ENCODE data around the gene EXD3.

Gene EXD3

DNA sequence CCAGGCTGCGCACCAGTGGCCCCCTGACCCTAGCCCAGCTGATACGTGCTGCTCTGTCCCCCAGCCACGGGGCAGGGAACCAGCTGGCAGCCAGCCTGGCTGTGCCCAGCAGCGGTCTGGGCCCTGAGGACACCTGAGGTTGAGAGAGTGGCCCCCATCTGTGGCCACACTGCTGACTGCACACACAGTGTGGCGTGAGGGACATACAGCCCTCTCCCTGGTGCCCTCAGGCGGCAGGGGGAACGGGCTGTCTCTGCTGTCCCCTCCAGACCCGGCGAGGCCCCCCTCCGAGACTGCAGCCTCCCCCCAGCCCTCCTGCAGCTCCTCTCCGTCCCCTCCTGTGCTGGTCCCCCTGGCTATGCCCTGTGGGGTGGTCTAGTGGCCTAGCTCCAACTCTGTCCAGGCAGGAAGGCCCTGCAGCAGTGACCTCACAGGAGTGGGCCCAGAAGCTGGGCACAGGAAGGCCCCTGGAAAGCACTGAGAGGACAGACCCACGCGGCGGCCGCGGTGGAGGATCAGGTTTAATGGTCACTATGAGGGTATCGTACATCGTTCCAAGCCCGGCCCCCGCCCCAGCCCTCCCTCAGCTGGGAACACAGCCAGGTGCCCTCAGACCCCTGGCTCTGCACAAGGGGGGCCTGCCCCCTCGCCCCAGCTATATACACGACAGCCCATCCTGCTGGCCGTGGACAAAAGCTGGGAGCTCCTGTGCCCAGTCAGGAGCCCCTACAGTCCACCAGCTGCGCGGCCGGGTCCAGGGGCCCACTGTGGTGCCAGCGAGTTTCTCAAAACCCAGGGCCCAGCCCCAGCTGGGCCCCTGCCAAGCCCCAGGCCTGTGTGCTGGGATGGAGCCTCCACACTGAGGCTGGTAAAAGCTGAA, 25.0 kb upstream of the EXD3 start:
- no peak for DNase-seq (ENCODE audit: low read depth in 3 of 3)

DNA sequence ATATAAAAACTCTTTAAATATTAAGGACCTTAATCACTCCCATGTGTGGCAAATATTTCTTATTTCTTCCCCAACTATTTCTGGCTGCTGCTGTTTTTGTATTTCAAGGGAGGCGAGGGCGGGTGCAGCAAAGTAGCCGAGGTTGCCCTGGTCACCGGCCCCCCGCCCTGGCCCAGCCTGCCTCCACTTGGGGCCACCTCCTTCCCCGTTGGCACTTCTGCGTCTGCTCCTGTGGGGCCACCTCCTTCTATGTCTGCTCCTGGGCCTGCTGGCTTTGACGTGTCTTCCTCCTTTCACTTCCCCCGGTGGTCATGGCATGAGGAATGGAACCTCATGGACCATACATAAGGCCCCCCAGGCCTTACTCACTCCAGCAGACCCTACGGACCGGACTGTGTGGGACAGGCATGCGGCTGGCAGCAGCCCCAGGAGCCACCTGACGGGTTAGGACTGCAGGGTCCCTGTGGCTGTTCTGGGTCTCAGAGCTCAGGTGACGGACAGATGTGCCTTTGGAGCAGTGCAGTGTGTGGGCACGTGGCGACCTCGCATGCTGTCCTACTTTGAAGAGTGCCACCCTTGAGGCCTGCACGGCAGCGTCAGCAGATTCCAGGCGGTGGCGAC, 24.0 kb upstream of the EXD3 start:
- no peak for DNase-seq (ENCODE audit: low read depth in 3 of 3)

DNA sequence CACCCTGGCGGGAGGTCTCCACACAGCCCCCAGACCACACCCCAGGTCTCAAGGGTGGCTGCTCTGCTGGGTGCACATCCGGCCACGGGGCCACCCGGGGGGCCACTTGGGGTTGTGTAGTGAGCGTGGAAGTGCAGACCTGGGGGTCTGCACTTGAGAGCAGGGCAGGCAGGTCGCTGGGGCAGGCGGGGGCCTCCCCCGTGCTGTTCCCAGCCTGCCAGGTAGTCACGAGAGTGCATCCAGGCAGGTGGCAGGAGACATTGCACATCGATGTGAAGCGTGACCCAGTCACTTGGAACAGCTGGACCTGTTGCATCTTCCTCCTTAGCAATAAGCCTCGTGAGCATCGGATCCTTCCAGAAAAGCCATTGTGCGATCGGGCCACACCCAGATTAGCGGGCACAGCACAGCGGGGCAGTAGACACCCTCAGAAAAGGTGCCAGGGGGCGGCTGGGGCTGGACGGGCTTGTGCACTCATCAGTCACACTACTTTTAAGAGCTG, 23.0 kb upstream of the EXD3 start:
- no peak for DNase-seq (ENCODE audit: low read depth in 3 of 3)

DNA sequence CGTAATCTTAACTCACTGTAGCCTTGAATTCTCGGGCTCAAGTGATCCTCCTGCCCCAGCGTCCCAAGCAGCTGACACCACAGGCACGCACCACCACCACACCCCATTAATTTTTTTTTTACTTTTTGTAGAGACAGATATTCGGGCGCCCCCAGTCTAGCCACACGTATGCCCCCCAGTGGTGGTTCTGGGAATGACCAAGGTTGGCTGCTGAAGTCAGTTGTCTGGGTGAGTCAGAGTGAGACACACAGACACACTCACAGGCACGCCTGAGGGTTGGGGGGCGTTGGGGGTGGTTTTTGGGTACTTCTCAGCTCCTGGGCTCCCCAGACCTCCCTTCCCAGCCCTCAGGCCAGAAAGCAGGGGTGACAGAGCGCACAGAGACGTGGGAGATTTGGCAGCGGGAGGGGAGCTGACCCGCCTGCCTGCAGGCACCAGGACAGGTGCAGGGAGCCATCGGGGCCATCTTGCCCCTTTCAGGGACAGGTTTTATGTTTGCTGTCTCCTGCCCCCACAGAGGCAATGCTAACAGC, 22.4 kb upstream of the EXD3 start:
- peak; percentile 68 to 77 (median 74) for DNase-seq (ENCODE audit: low read depth in 3 of 3)

DNA sequence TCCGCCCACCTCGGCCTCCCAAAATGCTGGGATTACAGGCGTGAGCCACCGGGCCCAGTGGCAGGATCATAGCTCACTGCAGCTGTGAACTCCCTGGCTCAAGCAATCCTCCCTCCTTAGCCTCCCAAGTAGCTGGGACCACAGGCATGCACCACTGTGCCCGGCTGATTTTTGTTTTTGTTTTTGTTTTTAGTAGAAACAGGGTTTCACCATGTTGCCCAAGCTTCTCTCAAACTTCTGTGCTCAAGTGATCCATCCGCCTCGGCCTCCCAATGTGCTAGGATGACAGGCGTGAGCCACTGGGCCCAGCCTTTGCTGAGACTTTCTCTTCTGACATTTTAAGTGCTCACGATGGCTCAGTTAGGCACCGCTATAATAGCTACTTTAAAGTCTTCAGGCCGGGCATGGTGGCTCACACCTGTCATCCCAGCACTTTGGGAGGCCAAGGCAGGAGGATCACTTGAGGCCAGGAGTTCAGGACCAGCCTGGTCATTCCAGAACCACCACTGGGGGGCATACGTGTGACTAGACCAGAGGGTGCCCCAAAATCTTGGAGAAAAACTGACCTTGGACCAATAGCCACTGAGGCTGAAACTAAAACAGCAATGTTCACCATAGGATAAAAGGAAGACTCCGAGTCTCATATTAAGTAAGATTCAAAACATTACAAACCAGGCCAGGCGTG, 21.3 kb upstream of the EXD3 start:
- no peak for DNase-seq (ENCODE audit: low read depth in 3 of 3)

DNA sequence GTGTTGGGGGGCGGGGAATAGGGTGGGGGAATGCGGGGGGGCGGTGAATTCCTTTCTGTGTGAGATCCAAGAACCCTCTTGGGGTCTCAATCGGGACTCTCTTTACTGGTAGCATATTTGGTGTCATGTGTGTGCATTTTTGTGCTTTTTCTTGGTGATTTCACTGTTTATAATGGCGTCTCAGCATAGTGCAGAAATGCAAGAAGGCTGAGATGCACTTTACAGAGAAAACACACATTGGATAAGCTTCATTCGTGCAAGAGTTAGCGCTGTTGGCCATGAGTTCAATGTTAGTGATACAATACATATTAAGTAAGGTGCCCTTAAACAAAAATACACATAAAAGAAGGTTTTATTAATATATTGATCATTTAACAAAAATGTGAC, 19.0 kb upstream of the EXD3 start:
- no peak for DNase-seq (ENCODE audit: low read depth in 3 of 3)

DNA sequence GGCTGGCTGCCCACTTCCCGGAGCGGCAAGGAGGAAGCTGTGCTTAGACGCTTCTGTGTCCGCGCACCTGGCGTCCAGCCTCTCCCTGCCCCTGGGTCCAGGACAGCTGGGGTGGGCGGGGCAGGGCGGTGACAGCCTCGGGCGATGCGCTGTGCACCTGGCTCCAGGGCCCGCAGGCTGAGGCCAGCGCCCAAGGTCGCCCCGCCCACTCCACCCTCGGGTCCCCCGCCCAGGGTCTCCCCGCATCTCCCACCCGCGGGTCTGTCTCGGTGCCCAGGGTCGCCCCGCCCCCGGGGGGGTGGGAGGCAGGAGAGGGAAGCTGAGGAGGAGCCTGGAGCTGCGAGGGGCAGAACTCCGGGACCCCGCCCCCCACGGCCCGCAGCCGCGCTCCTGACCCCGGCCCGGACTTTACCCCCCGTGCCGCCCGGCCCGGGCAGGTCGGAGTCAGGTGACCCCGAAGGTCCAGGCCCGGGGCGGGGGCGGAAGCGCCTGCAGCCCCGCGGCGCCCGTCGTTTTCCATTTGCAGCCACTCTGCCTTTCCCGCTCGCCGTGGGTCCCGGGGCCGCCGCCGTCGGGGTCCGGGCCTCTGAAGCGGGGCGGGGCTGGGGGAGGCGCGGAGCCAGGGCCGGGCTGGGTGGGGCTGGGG, 18.4 kb upstream of the EXD3 start, which contains the start of gene ENTPD8:
Gene ENTPD8 (minus strand): TSS at position 69 of the 646 bp plus-strand sequence. CDS start 3,072 bp downstream, outside the sequence.
- DNase-seq (ENCODE audit: low read depth in 3 of 3): no peak

DNA sequence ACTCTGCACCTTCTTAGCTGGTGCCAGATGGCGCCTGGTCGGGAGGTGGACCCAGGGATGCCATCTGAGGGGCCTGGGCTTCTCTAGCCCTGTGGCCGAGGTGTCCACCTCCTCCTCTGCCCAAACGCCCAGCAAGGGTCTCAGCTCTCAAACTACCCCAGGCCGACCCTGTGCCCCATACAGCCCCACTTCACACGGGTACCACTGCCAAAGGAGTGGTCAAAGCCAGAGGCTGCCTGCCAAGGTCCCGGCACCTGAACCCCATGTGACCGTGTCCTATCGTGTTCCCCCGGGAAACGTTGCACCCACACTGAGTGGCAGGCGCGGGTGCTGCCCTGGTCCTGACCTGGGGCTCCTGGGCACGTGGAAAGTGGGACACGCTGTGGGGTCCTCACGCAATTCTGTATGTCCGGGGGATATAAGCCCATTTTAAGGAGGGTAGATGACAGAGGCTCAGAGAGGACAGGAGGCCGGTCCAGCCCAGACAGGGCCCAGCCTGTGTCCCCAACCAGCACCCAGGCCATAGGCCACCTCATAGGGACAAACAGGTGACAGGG, 16.3 kb upstream of the EXD3 start:
- no peak for DNase-seq (ENCODE audit: low read depth in 3 of 3)

DNA sequence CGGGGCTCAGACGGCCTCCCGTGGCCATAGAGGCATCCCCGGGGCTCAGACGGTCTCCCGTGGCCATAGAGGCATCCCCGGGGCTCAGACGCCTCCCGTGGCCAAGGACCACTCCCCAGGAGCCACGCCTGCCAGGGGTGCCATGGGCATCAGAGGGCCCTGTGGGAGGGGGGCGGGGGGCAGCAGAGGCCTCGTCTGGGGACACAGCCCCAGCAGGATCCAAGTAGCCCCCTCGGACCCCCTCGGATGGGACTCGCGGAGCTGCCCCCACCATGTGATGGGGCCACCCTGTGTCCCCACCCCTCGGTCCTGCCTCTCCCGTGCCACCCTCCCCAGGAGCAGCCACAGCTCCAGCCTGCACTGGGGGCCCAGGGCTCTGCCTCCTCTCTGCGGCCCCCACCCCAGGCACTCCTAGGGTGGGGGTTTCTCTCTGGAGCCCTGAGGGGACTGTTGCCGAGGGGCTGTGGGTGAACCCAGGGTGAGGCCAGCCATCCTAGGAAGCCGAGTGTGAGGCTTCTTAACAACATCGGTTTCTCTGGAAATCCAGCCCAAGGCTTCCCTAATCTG, 15.7 kb upstream of the EXD3 start:
- no peak for DNase-seq (ENCODE audit: low read depth in 3 of 3)

DNA sequence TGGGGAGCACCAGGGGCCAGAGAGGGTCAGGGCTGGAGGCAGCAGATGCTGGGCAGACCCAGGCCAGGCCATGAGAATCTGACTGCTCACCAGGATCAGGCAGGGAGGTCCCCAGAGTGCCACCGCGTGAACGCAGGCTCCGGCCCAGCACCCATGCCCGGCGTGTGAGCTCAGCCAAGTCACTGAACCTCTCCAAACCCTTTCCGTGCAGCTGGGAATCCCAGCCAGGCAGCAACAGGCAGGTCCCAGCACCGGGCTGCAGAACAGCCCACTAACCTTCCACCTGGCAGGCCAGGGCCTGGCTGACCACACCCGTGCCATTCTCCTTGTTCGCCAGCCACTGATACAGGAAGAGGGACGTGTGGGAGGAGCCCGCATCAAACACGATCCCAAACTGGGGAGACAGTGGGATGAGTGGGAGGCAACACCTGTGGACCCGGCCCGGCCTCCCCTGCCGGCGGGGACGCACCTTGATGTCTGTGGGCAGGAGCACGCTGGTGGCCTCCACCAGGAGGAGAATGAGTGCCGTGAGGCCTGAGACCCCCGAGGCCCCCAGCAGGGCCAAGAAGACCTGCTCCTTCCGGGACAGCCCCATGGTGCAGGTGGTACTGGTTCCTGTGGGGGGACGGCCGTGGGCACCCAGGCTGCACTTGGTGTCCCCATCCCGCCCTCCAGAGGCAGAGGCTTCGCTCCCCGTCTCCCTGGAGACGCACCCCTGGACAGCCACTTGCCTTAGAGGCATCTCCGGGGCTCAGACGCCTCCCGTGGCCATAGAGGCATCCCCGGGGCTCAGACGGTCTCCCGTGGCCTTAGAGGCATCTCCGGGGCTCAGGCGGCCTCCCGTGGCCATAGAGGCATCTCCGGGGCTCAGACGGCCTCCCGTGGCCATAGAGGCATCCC, 15.0 kb upstream of the EXD3 start:
- no peak for DNase-seq (ENCODE audit: low read depth in 3 of 3)

DNA sequence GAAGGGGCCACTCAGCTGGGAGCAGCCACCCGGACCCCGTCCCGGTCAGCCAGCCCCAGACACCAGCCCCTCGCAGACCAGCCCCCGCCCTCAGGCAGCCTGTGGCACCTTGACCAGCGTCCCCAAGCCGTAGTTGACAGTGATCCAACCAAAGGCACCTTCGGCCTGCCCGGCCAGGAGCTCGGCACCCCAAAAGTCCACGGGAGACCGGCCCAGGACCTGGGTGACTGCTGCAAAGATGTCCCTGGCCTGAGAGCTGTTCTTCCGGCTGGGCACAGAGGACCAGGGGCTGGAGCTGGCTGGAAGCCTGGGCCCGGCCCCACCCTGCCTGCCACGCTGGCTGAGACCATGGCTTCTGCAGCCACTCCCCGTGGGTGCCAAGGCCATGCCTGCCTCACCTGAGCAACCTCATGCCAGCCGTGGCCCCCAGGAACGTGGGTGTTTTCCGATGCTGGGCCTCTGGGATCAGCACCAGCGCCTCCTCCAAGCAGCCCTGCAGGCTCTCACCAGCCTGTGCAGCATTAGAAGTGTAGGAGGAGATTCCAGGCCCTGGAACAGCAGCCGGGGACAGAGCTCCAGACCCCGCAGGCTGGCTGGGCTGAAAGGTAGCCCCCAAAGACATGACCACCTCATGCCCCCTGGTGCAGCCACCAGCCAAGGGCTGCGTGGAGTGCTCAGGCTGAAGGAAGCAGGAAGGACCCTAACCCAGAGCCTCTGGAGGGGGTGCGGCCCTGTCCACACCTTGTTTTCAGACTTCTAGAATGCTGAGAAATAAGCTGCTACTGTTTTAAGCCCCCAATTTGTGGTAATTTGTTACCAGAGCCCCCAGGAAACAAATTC, 14.0 kb upstream of the EXD3 start:
- DNase-seq (ENCODE audit: low read depth in 3 of 3): no peak

DNA sequence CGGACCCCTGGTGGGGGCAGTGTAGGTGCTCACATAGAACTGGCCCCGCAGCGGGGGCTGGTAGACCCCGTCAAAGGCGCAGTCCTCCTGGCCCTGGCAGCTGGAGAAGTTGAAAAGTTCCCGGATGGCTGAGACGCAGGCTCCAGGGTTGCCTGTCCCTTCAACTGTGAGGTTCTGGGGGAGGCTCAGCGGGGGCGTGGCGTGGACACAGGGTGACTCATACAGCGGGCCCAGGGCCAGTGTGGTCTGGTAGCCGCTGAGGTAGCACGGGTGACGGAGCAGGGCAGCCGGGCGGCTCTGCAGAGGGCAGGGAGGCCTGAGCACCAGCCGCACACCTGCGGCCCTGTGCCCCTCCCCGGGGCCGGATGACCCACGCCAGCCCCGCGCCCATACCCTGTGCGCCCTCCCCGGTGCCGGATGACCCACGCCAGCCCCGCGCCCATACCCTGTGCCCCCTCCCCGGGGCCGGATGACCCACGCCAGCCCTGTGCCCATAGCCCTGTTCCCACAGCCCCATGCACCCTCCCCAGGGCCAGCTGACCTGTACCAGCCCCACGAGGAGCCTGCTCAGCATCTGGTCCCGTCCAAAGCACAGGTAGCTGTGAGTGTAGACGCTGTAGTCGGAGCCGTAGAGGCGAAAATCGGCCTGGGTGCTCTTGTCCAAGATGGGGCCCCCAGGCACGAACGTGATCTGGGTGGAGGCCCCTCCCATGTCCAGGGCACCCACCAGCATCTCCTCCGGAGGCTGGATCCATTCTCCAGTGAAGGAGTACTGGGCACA, 13.2 kb upstream of the EXD3 start:
- no peak for DNase-seq (ENCODE audit: low read depth in 3 of 3)

DNA sequence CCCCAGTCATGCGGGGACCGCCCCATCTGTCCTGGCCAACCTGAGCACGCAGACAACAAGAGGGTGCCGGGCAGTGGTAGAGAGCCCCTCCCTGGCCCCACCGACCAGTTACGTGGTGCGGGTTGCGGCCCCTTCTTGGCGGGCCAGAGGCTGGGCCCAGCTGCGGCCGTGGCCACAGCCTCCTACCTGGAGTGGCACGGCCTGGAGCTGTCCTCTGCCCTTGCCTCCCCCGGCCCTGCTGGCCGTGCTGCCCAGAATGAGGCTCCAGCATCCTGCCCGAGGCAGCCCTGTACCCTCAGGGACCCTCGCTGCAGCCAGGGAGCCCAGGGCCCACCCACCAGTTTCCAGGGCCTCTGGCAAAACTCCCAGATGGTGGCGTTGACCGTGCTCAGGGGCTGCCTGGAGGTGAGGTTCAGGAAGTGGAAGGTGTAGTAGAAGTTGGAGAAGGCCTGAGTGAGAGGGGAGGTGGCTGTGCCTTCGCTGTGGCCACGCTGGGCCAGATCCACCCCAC, 12.5 kb upstream of the EXD3 start:
- DNase-seq (ENCODE audit: low read depth in 3 of 3): no peak

DNA sequence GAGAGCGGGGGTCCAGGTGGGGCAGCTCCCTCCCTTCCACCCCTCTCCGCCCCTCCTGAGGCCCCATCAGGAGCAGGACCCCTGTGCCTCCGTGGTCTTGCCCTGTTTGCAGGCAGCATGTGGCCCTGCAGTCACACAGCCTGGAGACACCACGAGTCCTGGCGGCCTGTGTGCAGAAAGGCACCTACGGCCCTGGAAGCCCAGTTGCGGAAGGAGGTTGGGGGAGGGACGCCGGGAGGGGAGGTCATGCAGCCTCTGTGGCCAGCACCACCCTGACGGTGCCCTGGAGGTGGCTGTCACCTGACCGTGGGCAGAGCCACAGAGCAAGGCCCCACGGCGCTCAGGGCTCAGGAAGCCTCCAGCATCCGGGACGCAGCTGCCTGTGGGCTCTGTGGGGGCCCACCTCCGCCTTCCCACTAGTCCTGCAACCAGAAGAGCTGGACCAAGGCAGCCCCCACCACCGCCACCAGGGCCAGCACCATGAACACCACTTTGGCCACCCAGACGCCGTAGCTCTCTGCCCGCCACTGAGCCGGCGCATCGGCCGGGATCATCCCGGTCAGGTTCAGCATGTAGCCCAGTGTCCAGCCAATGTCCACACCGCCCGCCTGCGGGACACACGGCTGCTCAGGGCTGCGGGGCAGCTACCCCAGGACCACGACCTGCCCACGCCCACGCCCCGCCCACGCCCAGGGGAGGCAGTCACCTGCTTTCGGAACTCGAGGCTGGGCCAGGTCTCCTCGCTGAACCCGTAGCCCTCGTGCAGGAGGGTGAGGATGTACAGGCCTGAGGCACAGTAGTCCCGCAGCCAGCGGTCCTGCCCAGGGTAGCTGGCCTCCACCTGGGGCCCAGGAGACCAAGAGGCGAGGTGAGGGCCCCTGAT, 11.8 kb upstream of the EXD3 start:
- DNase-seq (ENCODE audit: low read depth in 3 of 3): no peak

DNA sequence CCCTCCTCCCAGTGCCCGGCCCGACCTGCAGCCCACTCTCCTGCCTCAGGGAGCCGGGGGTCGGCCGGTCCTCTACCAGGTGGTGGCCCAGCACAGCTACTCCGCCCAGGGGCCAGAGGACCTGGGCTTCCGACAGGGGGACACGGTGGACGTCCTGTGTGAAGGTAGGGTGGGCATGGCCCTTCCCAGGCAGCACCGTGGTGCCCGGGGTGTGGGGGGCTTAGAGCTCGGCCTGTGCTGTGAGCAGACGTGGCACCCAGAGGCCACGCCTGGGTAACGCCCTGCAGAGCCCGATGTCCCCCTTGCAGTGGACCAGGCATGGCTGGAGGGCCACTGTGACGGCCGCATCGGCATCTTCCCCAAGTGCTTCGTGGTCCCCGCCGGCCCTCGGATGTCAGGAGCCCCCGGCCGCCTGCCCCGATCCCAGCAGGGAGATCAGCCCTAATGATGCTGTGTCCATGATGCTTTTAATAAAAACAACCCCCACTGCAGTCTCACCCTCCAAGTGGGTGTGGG, 11.0 kb upstream of the EXD3 start:
- no peak for DNase-seq (ENCODE audit: low read depth in 3 of 3)

DNA sequence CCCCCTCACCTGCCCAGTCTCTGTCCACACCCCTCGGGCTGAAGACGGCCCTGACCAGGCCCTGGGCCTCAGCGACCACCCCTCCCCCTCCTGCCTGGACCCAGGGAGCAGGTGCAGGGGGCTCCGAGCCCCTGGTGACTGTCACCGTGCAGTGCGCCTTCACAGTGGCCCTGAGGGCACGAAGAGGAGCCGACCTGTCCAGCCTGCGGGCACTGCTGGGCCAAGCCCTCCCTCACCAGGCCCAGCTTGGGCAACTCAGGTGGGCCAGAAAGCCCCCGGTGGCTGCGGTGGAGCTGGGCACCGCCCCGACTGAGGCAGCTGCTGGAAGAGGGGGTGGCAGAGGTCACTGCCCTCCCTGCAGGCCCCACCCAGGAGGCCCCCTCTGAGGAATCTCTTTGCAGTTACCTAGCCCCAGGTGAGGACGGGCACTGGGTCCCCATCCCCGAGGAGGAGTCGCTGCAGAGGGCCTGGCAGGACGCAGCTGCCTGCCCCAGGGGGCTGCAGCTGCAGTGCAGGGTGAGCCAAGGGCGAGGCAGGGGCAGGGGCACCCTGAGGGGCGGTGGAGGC, 10.5 kb upstream of the EXD3 start:
- DNase-seq (ENCODE audit: low read depth in 3 of 3): no peak
